Eye (tissue), 1 donor: Measurements from ENCODE around the gene PDSS2.
"Not testable (repeated sequence)": the region's sequence is repeated elsewhere in the genome, so short reads cannot be mapped to it uniquely, and the experiment has no call there.

Experiments used
- DNase-seq: peaks from one replicate; pipeline ENCODE4 v3.0.0-alpha.2; 2015

The PDSS2 gene

DNA sequence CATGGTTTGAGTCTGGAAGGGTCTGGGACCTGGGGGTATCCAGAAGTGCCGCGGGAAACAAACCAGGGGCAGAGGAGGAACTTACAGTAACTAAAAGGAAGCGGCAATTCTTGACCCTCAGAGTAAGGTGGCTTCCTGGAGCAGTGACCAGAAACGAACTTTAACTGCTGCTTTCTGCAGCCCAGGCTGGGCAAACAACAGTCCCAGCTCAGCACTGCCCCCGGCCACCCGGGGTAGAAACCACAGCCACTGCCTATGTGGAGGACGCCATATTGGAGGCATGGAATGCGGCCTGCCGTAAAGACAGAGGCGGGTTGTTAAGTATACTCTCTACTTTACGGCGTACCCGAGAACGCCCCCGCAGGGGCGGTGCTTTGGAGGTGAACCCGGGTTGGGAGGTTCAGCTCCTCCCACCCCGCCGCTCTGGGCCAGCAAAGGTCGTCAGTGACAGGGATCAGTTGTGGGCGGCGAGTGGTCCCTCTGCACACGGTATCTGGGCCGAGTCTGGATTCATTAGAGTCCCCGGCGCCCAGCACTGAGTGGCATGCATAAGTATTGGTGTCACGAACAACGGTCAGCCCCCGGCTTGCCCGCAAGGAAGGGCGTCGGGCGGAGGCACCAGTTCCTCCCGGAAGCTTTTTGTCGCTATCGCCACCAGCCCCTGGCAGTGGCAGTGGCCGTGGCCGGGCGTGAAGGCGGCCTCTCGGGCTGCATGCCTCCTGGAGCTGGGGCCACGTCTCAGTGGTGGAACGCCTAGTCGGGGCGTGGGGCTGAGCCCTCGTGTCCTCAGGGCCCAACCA, at the start of gene PDSS2:
TSS of gene PDSS2 (minus strand) at position 282 of the 800 bp plus-strand sequence. CDS start at position 3, 279 bp downstream.
- peak; percentile 98 for DNase-seq

GRCh38 chr6:107506145-107506544, 46.8 kb upstream of the PDSS2 start:
- DNase-seq: no peak

- no peak for DNase-seq
Observed at GRCh38 chr6:107504270-107505026, 45.1 kb upstream of the PDSS2 start.

- no peak for DNase-seq
Observed at GRCh38 chr6:107496892-107497684, 37.7 kb upstream of the PDSS2 start.

DNA sequence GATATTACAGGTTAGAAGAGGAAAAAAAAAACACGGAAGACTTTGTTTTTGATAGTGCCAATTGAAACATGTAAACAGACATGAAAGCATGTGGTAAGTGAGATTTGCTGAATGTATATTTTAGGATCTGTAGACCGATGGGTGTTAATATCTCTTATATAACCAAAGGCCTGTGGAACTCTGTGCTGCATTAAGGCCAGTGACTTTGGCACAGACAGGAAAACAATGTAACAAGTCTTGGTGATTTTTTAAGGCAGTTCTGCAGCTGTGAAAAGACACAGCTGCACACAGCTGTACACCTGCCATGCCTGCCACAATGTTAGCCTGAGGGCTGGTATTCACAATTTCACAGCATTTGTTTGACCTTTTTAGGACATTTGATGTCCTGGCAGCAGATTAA, 36.6 kb upstream of the PDSS2 start:
- no peak for DNase-seq

GRCh38 chr6:107495196-107495643, 35.9 kb upstream of the PDSS2 start:
- no peak for DNase-seq

DNA sequence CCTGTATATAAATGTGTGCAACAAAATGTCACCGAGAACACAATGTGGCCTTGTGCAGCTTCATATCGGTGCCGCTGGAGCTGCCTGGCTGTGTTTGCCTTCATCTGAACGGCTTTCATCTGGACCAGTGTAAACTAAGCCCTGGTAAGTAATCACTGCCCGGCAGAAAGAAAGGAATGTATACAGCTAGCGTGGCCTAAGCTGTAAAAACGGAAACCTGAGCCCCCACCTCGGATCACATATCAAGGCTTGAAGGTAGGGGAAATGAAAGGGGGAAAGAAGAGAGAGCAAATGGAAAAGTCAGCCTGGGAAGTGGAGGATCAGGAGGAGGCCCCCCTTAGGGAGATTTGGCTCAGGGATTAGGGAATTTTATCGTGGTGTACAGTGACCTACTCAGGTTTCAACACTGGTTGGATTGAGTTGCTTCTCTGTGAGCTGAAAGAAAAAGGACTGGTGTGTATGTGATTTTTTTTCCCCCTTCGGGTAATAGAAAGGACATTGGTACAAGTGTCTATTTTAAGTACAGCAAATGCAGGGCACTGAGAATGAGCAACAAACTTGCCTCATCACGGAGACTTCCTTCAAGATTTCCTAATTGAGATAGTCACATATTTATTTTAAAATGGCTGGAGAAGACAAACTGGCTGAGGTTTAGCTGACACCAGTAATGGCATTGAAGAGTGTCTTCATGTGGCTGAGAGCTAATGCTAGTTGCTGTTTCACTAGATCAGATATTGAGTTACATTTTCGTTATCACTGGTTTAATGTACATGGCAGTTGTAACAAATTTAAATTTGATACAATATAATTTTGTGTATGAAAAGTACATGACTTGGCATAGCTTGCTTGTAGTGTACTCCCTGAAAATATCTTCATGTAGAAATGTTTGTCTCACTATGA, 34.0 kb upstream of the PDSS2 start:
- peak; percentile 76 for DNase-seq

GRCh38 chr6:107491760-107492660, 32.6 kb upstream of the PDSS2 start:
- peak; percentile 38 for DNase-seq

DNA sequence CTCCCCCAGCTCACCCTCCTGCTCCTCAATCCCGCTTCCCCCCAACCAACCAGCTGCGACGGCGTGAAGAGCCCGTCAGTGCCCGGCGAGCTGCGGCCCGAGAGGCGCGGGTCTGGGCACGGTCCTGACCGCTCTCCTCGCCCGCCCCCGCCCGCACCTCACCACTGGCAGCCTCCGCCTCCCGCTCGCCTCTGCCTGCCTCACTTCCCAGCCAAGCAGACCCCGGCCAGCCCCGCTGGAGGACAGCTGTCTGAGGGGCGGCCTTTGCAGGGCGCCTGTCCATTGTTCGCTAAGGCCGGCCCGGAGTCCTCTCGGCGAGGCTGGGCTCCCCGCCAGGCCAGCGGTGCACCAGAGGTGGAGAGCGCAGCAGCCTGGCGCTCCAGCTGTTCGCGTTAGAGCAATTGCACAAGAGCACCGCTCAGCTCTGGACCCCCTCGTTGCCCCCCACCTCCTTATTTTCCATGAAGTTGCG, 31.8 kb upstream of the PDSS2 start:
- DNase-seq: peak; percentile 84

- DNase-seq: no peak
Observed at GRCh38 chr6:107490566-107491137, 31.3 kb upstream of the PDSS2 start.

GRCh38 chr6:107489636-107490565, 30.5 kb upstream of the PDSS2 start, which contains the start of gene SOBP:
Gene SOBP, plus strand, starts transcription at chr6:107490117. Its CDS starts 500 bp downstream, at chr6:107490617.
- DNase-seq: peak; percentile 90

DNA sequence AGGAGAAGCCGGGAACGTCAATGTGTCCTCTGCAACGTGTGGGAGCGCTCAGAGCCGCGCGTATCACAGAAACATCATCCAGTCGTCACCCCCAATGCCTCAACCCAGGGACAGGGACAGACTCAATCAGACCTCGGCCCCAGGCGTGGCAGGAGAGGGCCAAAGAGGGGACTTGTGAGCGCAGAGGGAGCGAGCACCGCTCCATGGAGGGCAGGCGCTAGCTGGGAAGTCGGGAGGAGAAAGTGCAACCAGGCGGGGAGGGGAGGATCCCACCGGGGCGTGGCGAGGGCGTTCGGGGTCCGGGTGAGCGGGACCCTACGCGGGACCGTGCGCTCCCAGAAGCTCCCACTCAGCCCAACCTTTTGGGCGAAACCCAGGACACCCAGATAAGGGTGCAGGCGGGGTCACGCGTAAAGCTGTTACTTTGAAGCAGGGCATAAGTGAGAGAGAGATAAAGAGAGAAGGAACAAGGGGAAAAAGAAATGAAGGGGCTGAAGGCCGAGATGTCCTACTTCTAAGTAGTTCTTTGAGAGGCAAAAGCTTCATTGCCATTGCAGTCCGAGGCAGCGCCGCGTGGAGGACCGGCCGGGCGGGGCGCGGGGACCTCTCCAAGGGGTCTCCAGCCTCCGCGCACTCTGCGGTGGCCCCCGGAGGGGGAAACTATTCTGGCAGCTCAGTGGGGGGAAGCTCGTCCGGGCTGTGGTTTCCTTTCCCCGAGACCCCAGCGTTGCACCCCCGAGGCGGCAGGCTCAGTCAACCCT, 29.7 kb upstream of the PDSS2 start:
- peak; percentile 85 for DNase-seq

DNA sequence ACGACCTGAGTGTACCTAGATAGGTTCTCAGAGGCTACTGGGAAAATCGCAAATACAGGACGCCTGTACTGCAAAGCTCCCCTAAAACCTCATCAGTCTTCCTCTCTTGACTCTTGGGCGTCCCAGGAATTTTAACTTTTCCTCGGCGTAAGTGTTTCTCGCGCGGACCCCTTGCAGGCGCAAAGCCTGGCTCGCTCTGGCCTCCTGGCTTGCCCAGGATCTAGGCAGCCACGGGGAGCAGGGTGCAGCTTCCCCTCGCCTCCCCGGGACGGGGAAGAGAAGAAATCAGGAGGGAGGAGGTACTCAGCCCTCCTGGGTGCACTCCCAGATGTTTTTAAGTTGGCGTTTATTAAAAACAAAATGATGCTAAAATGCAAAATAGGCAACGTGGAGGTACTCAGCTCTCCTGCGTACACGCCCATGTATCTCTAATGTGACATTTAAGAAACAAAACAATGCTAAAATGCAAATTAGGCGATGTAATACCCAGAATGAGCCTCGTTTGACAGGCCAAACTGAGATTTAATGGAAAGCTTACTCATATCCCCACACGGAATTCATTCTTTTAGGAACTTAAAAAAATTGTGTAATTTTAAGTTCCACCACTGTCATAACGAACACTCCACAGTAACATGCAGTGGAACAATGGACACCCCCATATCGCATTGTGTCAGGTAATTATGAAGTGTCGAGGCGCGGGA, 29.0 kb upstream of the PDSS2 start:
- peak; percentile 44 for DNase-seq

- no peak for DNase-seq
Observed at GRCh38 chr6:107485157-107485556, 25.8 kb upstream of the PDSS2 start.

DNA sequence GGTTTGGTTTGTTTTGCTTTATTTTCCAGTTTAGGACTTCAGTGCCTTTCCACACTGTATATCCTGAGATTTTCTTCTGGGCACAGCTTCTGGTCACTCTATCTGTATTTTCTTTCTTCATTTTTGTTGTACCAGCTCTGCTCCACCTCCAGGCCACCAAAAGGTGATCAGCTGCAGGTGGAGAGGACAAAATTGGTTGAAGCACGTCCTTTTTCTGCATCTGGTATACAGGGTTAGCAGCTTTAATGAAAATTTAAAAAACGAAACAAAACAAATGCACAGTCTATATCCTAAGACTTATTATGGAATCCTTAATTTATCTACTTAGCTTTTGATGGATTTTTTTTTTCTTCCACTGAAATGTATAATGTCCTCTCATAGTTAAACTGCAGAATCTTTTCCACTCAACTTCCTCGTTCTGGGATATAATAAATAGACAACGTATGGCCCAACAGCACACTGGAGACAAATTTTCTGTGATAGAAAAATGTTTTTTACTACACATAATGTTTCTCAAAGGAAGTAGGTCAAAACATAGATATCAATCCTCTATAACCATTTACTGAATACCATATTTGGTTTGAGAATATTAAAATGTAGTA, 19.8 kb upstream of the PDSS2 start:
- no peak for DNase-seq

DNA sequence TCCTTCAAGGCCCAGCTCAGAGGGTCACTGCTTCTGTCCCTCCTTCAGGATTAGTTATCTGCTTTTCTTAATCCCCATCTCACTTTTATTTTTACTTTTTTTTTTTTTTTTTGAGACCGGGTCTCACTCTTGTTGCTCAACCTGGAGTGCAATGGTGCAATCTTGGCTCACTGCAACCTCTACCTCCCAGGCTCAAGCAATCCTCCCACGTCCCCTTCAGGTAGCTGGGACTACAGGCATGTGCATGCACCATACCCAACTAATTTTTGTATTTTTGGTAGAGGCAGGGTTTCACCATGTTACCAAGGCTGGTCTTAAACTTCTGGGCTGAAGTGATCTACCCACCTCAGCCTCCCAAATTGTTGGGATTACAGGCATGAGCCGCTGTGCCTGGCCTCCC, 16.5 kb upstream of the PDSS2 start:
- not testable (repeated sequence) for DNase-seq

- DNase-seq: not testable (repeated sequence)
Observed at GRCh38 chr6:107475360-107475759, 16.0 kb upstream of the PDSS2 start.
